Kidney (tissue), 14 donors: ENCODE data around the gene OR5AC2. TPM values are rescaled to one million over a fixed set of nuclear protein-coding genes. Genes with fewer than 3 reads are reported as not detected.

ENCODE experiments used
- DNase-seq, 5 donors: peaks; one replicate each; pipeline ENCODE4 v3.0.0-alpha.2; 2013 to 2020
- FAIRE-seq: peaks from 2 replicates; lab custom pipeline; 2012; peaks lifted over from hg19 to GRCh38; lab: Jason Lieb, UNC
- H3K27ac ChIP-seq, 2 donors: one replicate each; pipeline ENCODE4 v1.7.0; 2013; ENCODE audit warnings: low read depth in 2 of 2, low read length in 2 of 2, inconsistent platforms in 1 of 2
- H3K27me3 ChIP-seq: one replicate; pipeline ENCODE4 v1.7.1; 2013; ENCODE audit warnings: low read length, inconsistent platforms; ENCODE audit not compliant: control insufficient read depth, insufficient read depth
- H3K36me3 ChIP-seq, 3 donors: one replicate each; pipeline versions ENCODE4 v1.7.0 to v1.7.1; 2013; ENCODE audit warnings: low read length in 3 of 3, control low read depth in 1 of 3, inconsistent platforms in 1 of 3; ENCODE audit not compliant: insufficient read depth in 3 of 3, control insufficient read depth in 2 of 3
- H3K4me1 ChIP-seq, 3 donors: one replicate each; pipeline versions ENCODE4 v1.7.0 to v1.7.1; 2013; ENCODE audit warnings: low read length in 3 of 3, inconsistent platforms in 1 of 3, low read depth in 1 of 3; ENCODE audit not compliant: control insufficient read depth in 2 of 3, insufficient read depth in 2 of 3
- H3K4me3 ChIP-seq, 3 donors: one replicate each; pipeline versions ENCODE4 v1.7.0 to v1.8.1; 2013; ENCODE audit warnings: low read length in 3 of 3, control low read depth in 1 of 3, inconsistent platforms in 1 of 3
- H3K9ac ChIP-seq, 3 donors: one replicate each; pipeline versions ENCODE4 v1.7.0 to v1.7.1; 2013; ENCODE audit warnings: low read length in 3 of 3, control low read depth in 1 of 3, inconsistent platforms in 1 of 3
- H3K9me3 ChIP-seq, 3 donors: one replicate each; pipeline versions ENCODE4 v1.7.0 to v1.7.1; 2013; ENCODE audit warnings: low read length in 3 of 3, control low read depth in 1 of 3, inconsistent platforms in 1 of 3; ENCODE audit not compliant: control insufficient read depth in 2 of 3, insufficient read depth in 1 of 3
- intact Hi-C: fragments of 100-400 bp; cut with DNase I; formaldehyde crosslinking; loops from one replicate; pipeline ENCODE4 v1.11.1; 2022
- polyA plus RNA-seq: library from polyadenylated mRNA; stranded (reverse); fragments of 350-450 nt; fragmentation: Illumina TruSeq; extraction: RNeasy Lipid Tissue Mini Kit (QIAGEN cat#74804); gene quantifications from one replicate; pipeline ENCODE4 v1.2.3, GENCODE V29; 2014; ENCODE audit warnings: low read depth, low replicate concordance; ENCODE audit not compliant: insufficient read depth
- total RNA-seq: library from RNA; stranded (reverse); fragmentation: NEBNext Ultra II Directional; extraction: Animal tissue kit (Norgen Biotek cat#: 25700); gene quantifications from one replicate; pipeline ENCODE4 v1.2.1, GENCODE V29; 2021
- TF ChIP-seq, protein P1 (sequence below): IDR thresholded peaks from 3 replicates; pipeline ENCODE4 v1.5.1; 2012; ENCODE audit warnings: mild to moderate bottlenecking, moderate library complexity, borderline replicate concordance; ENCODE audit not compliant: insufficient read depth; ENCODE audit errors: extremely low read depth
- donor health status: control.
- donor health status: control.
- donor health status: control.
- donor health status: control.
- donor health status: control.
- donor health status: DM: yes; HTN: yes; CAD: no.
- donor health status: Normal renal cell carcinoma (clear cell type).

The OR5AC2 gene
- total and polyA plus RNA-seq, 2 donors from 2014 or later, result not detected

DNA sequence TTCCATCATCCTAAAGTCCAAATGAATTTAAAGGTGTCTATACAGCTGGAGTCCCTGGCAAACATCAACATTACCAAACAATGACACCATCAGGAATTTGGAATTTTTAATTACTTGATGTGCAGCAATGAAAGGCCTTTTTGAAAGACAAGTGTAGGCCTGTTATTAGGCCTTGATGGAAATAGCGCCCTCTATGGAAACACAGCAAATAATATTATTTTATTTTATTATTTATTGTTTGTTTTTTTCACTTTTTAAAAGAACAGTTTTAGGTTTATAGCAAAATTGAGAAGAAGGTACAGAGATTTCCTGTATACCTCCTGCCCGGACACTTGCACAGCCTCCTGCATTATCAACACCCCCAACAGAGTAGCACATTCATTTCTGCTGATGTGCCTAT, 18.1 kb upstream of the OR5AC2 start:
- intact Hi-C loops, result no loop called here
- FAIRE-seq, result no peak
- H3K4me1 ChIP-seq, result no peaks in the 10 kb centered on the region

DNA sequence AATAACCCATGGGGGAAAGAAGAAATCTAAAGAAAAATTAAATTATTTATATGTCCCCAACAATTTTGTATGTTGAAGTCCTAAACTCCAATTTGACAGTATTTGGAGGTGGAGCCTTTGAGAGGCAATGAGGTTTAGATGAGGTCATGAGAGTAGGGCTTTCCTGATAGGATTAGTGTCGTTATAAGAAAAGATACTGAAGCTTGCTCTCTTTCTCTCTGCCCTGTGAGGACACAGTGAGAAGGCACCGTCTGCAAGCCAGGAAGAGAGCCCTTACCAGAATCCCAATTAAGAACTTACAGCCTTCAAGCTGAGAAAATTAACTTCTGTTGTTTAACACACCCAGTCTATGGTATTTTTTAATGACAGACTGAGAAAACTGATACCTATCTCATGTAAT, 16.1 kb upstream of the OR5AC2 start:
- no peak overlapping the region for H3K4me3 ChIP-seq
- FAIRE-seq, result no peak
- H3K27ac ChIP-seq, result no peak overlapping the region
- no peak overlapping the region for H3K9ac ChIP-seq
- TF ChIP-seq, protein P1, sequence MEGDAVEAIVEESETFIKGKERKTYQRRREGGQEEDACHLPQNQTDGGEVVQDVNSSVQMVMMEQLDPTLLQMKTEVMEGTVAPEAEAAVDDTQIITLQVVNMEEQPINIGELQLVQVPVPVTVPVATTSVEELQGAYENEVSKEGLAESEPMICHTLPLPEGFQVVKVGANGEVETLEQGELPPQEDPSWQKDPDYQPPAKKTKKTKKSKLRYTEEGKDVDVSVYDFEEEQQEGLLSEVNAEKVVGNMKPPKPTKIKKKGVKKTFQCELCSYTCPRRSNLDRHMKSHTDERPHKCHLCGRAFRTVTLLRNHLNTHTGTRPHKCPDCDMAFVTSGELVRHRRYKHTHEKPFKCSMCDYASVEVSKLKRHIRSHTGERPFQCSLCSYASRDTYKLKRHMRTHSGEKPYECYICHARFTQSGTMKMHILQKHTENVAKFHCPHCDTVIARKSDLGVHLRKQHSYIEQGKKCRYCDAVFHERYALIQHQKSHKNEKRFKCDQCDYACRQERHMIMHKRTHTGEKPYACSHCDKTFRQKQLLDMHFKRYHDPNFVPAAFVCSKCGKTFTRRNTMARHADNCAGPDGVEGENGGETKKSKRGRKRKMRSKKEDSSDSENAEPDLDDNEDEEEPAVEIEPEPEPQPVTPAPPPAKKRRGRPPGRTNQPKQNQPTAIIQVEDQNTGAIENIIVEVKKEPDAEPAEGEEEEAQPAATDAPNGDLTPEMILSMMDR, result no peak
- H3K9me3 ChIP-seq, result no peaks in the 10 kb centered on the region
- no peaks in the 10 kb centered on the region for H3K36me3 ChIP-seq
- intact Hi-C loops, result no loop called here
- no peaks in the 10 kb centered on the region for H3K4me1 ChIP-seq
- H3K27me3 ChIP-seq, result no peaks in the 10 kb centered on the region
- no peak for DNase-seq

More for the DNA sequence above, 18.1 kb upstream of the OR5AC2 start:
- DNase-seq, result no peak
- Histone ChIP-seq H3K4me3 (no peak overlapping the region), H3K27me3 (no peaks in the 10 kb centered on the region), H3K36me3 (no peaks in the 10 kb centered on the region), H3K9ac (no peak overlapping the region), H3K9me3 (no peaks in the 10 kb centered on the region), H3K27ac (no peak overlapping the region)
- TF ChIP-seq, protein P1, result no peak

DNA sequence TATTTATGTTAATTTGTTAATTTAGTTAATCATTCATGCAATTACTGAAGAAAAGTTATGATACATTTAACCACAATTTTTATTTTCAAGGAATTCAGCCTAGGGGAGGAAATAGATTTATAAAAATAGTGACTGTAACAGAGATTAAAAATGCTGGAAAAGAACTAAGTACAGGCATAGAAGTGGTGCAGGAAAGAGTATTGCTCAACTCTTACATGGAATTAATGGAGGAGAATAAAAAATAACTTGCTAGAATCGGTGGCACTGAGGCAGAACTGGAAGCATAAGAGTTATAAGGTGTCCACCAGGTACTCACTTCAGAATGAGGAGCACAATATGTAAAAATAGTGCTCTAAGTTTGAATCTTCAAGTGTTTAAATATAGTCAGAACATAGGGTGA, 13.5 kb upstream of the OR5AC2 start:
- intact Hi-C loops, result no loop called here
- H3K27me3 ChIP-seq, result no peaks in the 10 kb centered on the region
- TF ChIP-seq, protein P1, result no peak
- no peak overlapping the region for H3K9ac ChIP-seq
- H3K27ac ChIP-seq, result no peak overlapping the region
- H3K4me1 ChIP-seq, result no peaks in the 10 kb centered on the region
- no peaks in the 10 kb centered on the region for H3K36me3 ChIP-seq
- no peaks in the 10 kb centered on the region for H3K9me3 ChIP-seq
- DNase-seq (no peak), FAIRE-seq (no peak)
- H3K4me3 ChIP-seq, result no peak overlapping the region

DNA sequence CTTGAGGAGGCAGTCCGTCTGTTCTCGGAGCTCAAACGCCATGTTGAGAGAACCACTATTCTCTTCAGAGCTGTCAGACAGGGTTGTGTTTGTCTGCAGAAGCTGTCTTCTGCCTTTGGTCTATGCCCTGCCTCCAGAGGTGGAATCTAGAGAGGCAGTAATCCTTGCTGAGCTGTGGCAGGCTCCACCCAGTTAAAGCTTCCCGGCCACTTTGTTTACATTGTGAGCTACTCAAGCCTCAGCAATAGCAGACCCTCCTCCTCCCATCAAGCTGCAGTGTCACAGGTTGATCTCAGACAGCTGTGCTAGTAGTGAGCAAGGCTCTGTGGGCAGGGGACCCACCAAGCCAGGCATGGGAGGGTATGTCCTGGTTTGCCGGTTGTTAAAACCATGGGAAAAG, 8.9 kb downstream of the OR5AC2 start:
- DNase-seq (peak in 1 of 5 donors; percentile 8), FAIRE-seq (no peak)
- no peak overlapping the region for H3K4me3 ChIP-seq
- no peaks in the 10 kb centered on the region for H3K27me3 ChIP-seq
- no peaks in the 10 kb centered on the region for H3K36me3 ChIP-seq
- H3K9ac ChIP-seq, result no peak overlapping the region
- intact Hi-C loops, result no loop called here
- no peaks in the 10 kb centered on the region for H3K4me1 ChIP-seq
- TF ChIP-seq, protein P1, result no peak
- H3K27ac ChIP-seq, result no peak overlapping the region
- no peaks in the 10 kb centered on the region for H3K9me3 ChIP-seq
